WERI-Rb-1 (cell line): ENCODE data around the gene SMARCA2.

Experiments
- DNase-seq: peaks from one replicate; pipeline ENCODE4 v3.0.0-alpha.2; 2020
- H3K27ac ChIP-seq: fragments of 250-450 bp; sonication (Bioruptor Pico); 2 replicates; pipeline ENCODE4 v1.5.1; 2020; ENCODE audit warnings: mild to moderate bottlenecking, moderate library complexity
- H3K27me3 ChIP-seq: fragments of 250-450 bp; sonication (Bioruptor Pico); 2 replicates; pipeline ENCODE4 v1.5.1; 2021; ENCODE audit warnings: mild to moderate bottlenecking, low read depth, moderate library complexity; ENCODE audit not compliant: insufficient read depth, severe bottlenecking
- H3K36me3 ChIP-seq: fragments of 250-450 bp; sonication (Bioruptor Pico); 2 replicates; pipeline ENCODE4 v1.5.1; 2020; ENCODE audit warnings: mild to moderate bottlenecking, moderate library complexity
- H3K4me3 ChIP-seq: 2 replicates; pipeline ENCODE4 v1.5.1; 2011; ENCODE audit warnings: low read depth, mild to moderate bottlenecking, control low read depth, low read length
- H3K9me3 ChIP-seq: fragments of 250-450 bp; sonication (Bioruptor Pico); 2 replicates; pipeline ENCODE4 v1.5.1; 2021; ENCODE audit warnings: mild to moderate bottlenecking, moderate library complexity; ENCODE audit not compliant: severe bottlenecking
- CTCF ChIP-seq: IDR thresholded peaks from 2 replicates; pipeline ENCODE4 v1.5.1; 2011; ENCODE audit warnings: low read depth, mild to moderate bottlenecking, control low read depth, inconsistent platforms, low read length

SMARCA2 gene

GRCh38 chr9:2173861-2174260 is 158.7 kb downstream of the SMARCA2 start:
- Histone ChIP-seq H3K27me3 (no peaks in the 10 kb centered on the region), H3K4me3 (no peak overlapping the region), H3K27ac (no peak overlapping the region), H3K36me3 (no peaks in the 10 kb centered on the region; the same call in none of the 2 replicates), H3K9me3 (no peaks in the 10 kb centered on the region)
- no peak for TF ChIP-seq CTCF
- no peak for DNase-seq

- H3K27me3 ChIP-seq, result no peaks in the 10 kb centered on the region
- no peak for TF ChIP-seq CTCF
- H3K9me3 ChIP-seq, result no peaks in the 10 kb centered on the region
- no peak overlapping the region for H3K4me3 ChIP-seq
- H3K36me3 ChIP-seq, result no peaks in the 10 kb centered on the region; the same call in none of the 2 replicates
- no peak overlapping the region for H3K27ac ChIP-seq
- DNase-seq, result no peak
These were observed 159.2 kb downstream of the SMARCA2 start for GRCh38 chr9:2174306-2174705.

GRCh38 chr9:2174911-2175310 is 159.8 kb downstream of the SMARCA2 start:
- H3K27me3 ChIP-seq, result no peaks in the 10 kb centered on the region
- TF ChIP-seq CTCF, result no peak
- H3K36me3 ChIP-seq, result no peaks in the 10 kb centered on the region; the same call in none of the 2 replicates

GRCh38 chr9:2177121-2177520 is 162.0 kb downstream of the SMARCA2 start:
- H3K36me3 ChIP-seq, result no peaks in the 10 kb centered on the region; the same call in 1 of the 2 replicates
- TF ChIP-seq CTCF, result no peak

More at GRCh38 chr9:2174911-2175310, 159.8 kb downstream of the SMARCA2 start:
- Histone ChIP-seq H3K27ac (no peak overlapping the region), H3K4me3 (no peak overlapping the region), H3K9me3 (no peaks in the 10 kb centered on the region)
- DNase-seq, result no peak

GRCh38 chr9:2178034-2178734 is 163.0 kb downstream of the SMARCA2 start:
- no peak for TF ChIP-seq CTCF
- Histone ChIP-seq H3K4me3 (no peak overlapping the region), H3K27ac (no peak overlapping the region), H3K9me3 (no peaks in the 10 kb centered on the region), H3K36me3 (no peaks in the 10 kb centered on the region; the same call in 1 of the 2 replicates), H3K27me3 (no peaks in the 10 kb centered on the region)
- DNase-seq, result no peak

More at GRCh38 chr9:2177121-2177520, 162.0 kb downstream of the SMARCA2 start:
- H3K9me3 ChIP-seq, result no peaks in the 10 kb centered on the region
- H3K4me3 ChIP-seq, result no peak overlapping the region
- no peak overlapping the region for H3K27ac ChIP-seq
- no peak for DNase-seq
- no peaks in the 10 kb centered on the region for H3K27me3 ChIP-seq
